B cell (primary cell): ENCODE results near the gene SYTL4. TPM values are rescaled to one million over a fixed set of nuclear protein-coding genes. Genes with fewer than 3 reads are reported as not detected.
A peak's percentile ranks its signal among the peaks of the same experiment; 100 is the strongest.

Experiments used
- ATAC-seq: fragments of 200-7000 bp; cut with Tn5 transposase; one replicate; pipeline ENCODE4 v1.10.0; 2021; ENCODE audit warnings: low read depth, mild to moderate bottlenecking, moderate number of reproducible peaks, moderate library complexity
- CTCF ChIA-PET: fragments of 350-600 bp; sonication (Branson Sonifier 250); formaldehyde crosslinking; loops from one replicate; lab custom pipeline; 2021; ENCODE audit warnings: antibody characterized with exemption, inconsistent platforms; lab: Charles Lee
- POLR2A ChIA-PET: fragments of 350-600 bp; sonication (Branson Sonifier 250); formaldehyde crosslinking; loops from one replicate; lab custom pipeline; 2021; ENCODE audit warnings: antibody characterized with exemption; lab: Charles Lee
- DNase-seq: peaks from one replicate; pipeline ENCODE4 v3.0.0; 2013
- H2AFZ ChIP-seq: 2 replicates; pipeline ENCODE4 v1.6.1; 2012; ENCODE audit warnings: mild to moderate bottlenecking, low read depth, low read length; ENCODE audit not compliant: insufficient read depth, poor library complexity, severe bottlenecking
- H3K27ac ChIP-seq, 2 donors: 1 replicate in 1 of 2; 2 replicates in 1 of 2; pipeline ENCODE4 v1.5.1; 2012 to 2013; ENCODE audit warnings: low read length in 2 of 2, mild to moderate bottlenecking in 2 of 2, moderate library complexity in 1 of 2
- H3K27me3 ChIP-seq, 4 experiments: fragments of 200-600 bp in 1 of 4; sonication (generic) in 1 of 4; replicated peaks in 1 of 4; 1 replicate in 2 of 4; 2 replicates in 2 of 4; pipeline versions ENCODE4 v1.6.1 to v1.7.0; 2013 to 2016; ENCODE audit warnings: low read length in 3 of 4, mild to moderate bottlenecking in 2 of 4, mixed read lengths in 1 of 4, moderate library complexity in 1 of 4; ENCODE audit not compliant: insufficient read depth in 4 of 4, control insufficient read depth in 3 of 4; ENCODE audit errors: control extremely low read depth in 1 of 4
- H3K36me3 ChIP-seq, 2 experiments: replicated peaks in 1 of 2; 1 replicate in 1 of 2; 2 replicates in 1 of 2; pipeline versions ENCODE4 v1.6.1 to v1.7.1; 2013; ENCODE audit warnings: low read length in 1 of 2; ENCODE audit not compliant: insufficient read depth in 2 of 2, control insufficient read depth in 1 of 2; ENCODE audit errors: control extremely low read depth in 1 of 2, extremely low read depth in 1 of 2
- H3K4me1 ChIP-seq, 2 donors: fragments of 200-600 bp in 1 of 2; sonication (generic) in 1 of 2; 1 replicate in 1 of 2; 2 replicates in 1 of 2; pipeline versions ENCODE4 v1.5.1 to v1.6.1; 2013 to 2017; ENCODE audit warnings: low read length in 2 of 2; ENCODE audit not compliant: control insufficient read depth in 2 of 2, insufficient read depth in 2 of 2
- H3K4me2 ChIP-seq: replicated peaks from 2 replicates; pipeline ENCODE3; 2012; ENCODE audit warnings: mild to moderate bottlenecking, low read depth, low read length; ENCODE audit not compliant: poor library complexity, severe bottlenecking
- H3K4me3 ChIP-seq, 5 experiments: fragments of 200-600 bp in 1 of 5; sonication (generic) in 1 of 5; 1 replicate in 3 of 5; 2 replicates in 2 of 5; pipeline versions ENCODE4 v1.5.1 to v1.7.0; 2011 to 2016; ENCODE audit warnings: low read length in 4 of 5, mild to moderate bottlenecking in 4 of 5, low read depth in 2 of 5, control low read depth in 1 of 5, moderate library complexity in 1 of 5; ENCODE audit not compliant: insufficient read depth in 1 of 5; ENCODE audit errors: control extremely low read depth in 1 of 5, extremely low read depth in 1 of 5
- H3K79me2 ChIP-seq: fragments of 200-600 bp; sonication (generic); one replicate; pipeline ENCODE4 v1.6.0; 2016; ENCODE audit warnings: low read length; ENCODE audit not compliant: control insufficient read depth, insufficient read depth
- H3K9ac ChIP-seq: fragments of 200-600 bp; sonication (generic); 2 replicates; pipeline ENCODE4 v1.6.1; 2017; ENCODE audit warnings: mild to moderate bottlenecking, low read length, moderate library complexity
- H3K9me3 ChIP-seq, 3 donors: one replicate each; pipeline versions ENCODE4 v1.6.1 to v1.7.1; 2013; ENCODE audit warnings: low read length in 2 of 3; ENCODE audit not compliant: control insufficient read depth in 2 of 3, insufficient read depth in 1 of 3; ENCODE audit errors: control extremely low read depth in 1 of 3
- H4K20me1 ChIP-seq: 2 replicates; pipeline ENCODE4 v1.6.0; 2012; ENCODE audit warnings: mild to moderate bottlenecking, low read length; ENCODE audit not compliant: insufficient read depth, control insufficient read depth, poor library complexity, severe bottlenecking
- H3K27ac Mint-ChIP-seq: one replicate; pipeline ENCODE4 v1.8.0; 2021; ENCODE audit warnings: mixed read lengths
- H3K27me3 Mint-ChIP-seq: one replicate; pipeline ENCODE4 v1.8.0; 2021; ENCODE audit warnings: mixed read lengths
- H3K4me1 Mint-ChIP-seq: one replicate; pipeline ENCODE4 v1.8.0; 2021; ENCODE audit warnings: mixed read lengths
- H3K4me3 Mint-ChIP-seq: one replicate; pipeline ENCODE4 v1.8.0; 2021; ENCODE audit warnings: mixed read lengths
- H3K9me3 Mint-ChIP-seq: one replicate; pipeline ENCODE4 v1.8.0; 2022; ENCODE audit warnings: mixed read lengths; ENCODE audit not compliant: insufficient read depth
- EZH2 ChIP-seq: IDR thresholded peaks from 2 replicates; pipeline ENCODE4 v1.6.1; 2012; ENCODE audit warnings: borderline replicate concordance, low read depth, mild to moderate bottlenecking, moderate library complexity, low read length; ENCODE audit not compliant: insufficient read depth, poor library complexity, severe bottlenecking
- WGBS: methylation state at CpG from one replicate; pipeline ENCODE4 v1.1.5; 2013; ENCODE audit warnings: missing lambda C conversion rate; ENCODE audit not compliant: insufficient coverage; 5-methylcytosine and 5-hydroxymethylcytosine counted together
- intact Hi-C: fragments of 100-400 bp; cut with micrococcal nuclease; formaldehyde crosslinking; loops from one replicate; pipeline ENCODE4 v1.10.0; 2022
- polyA plus RNA-seq: library from polyadenylated mRNA; depleted of rRNA; stranded (reverse); fragments of >200 nt; gene quantifications from 2 replicates; pipeline ENCODE4 v1.2.3, GENCODE V29; 2012
- total RNA-seq, 2 donors: library from RNA; stranded (reverse); fragments of 120-200 nt in 1 of 2; gene quantifications; 1 replicate in 1 of 2; 2 replicates in 1 of 2; pipeline versions ENCODE4 v1.2.3 to v1.2.4, GENCODE V29; 2013 to 2022
- TF ChIP-seq, protein P1 (sequence below): fragments of 200-600 bp; IDR thresholded peaks from one replicate; pipeline ENCODE4 v1.8.0; 2022; ENCODE audit warnings: antibody characterized with exemption, mild to moderate bottlenecking

Gene SYTL4
- total and polyA plus RNA-seq, 2 donors (not counting 1 experiment from before 2014, with no cell fraction given), result 0.16 TPM; not detected in 1

DNA sequence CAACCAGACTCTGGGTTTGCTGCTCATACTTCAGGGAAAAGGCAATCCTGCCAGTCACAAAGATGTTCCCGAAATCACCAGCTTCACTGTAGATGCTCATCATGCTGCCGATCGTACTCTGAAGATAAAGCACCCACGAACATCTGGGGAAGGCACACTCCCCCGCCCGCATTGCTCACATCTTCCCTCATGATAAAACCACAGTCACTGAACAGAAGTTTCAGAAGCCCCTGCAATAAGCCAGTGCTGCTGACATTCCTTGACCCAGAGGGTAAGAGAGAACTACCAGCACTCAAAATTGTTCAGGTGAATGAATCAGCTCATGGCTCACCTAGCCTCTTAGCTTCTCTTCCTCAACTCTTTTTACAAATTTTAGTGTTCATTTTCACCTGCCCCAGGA, 44.8 kb downstream of the SYTL4 start:
- no peaks in the 10 kb centered on the region for H3K9me3 ChIP-seq
- Mint-ChIP-seq H3K9me3 (no peaks in the 10 kb centered on the region), H3K4me3 (peak overlapping the region; percentile 30), H3K27ac (peak overlapping the region; percentile 54), H3K27me3 (no peaks in the 10 kb centered on the region), H3K4me1 (peaks cover 30% of the 10 kb centered on the region)
- H2AFZ ChIP-seq, result no peak overlapping the region
- TF ChIP-seq EZH2, result no peak
- TF ChIP-seq, protein P1, sequence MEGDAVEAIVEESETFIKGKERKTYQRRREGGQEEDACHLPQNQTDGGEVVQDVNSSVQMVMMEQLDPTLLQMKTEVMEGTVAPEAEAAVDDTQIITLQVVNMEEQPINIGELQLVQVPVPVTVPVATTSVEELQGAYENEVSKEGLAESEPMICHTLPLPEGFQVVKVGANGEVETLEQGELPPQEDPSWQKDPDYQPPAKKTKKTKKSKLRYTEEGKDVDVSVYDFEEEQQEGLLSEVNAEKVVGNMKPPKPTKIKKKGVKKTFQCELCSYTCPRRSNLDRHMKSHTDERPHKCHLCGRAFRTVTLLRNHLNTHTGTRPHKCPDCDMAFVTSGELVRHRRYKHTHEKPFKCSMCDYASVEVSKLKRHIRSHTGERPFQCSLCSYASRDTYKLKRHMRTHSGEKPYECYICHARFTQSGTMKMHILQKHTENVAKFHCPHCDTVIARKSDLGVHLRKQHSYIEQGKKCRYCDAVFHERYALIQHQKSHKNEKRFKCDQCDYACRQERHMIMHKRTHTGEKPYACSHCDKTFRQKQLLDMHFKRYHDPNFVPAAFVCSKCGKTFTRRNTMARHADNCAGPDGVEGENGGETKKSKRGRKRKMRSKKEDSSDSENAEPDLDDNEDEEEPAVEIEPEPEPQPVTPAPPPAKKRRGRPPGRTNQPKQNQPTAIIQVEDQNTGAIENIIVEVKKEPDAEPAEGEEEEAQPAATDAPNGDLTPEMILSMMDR, result no peak
- POLR2A ChIA-PET, result no interaction called here
- 0% methylated on average over 4 of the region's 6 CpGs for WGBS
- H3K4me1 ChIP-seq, result peaks cover 26 to 28% of the 10 kb centered on the region in 2 donors
- H3K27ac ChIP-seq, result peak overlapping the region; percentile 25 to 50
- CTCF ChIA-PET, result interaction anchor here (0.9 to 7.4 kb wide), 7 partner anchors 8 to 518 kb away, joined by 3 to 171 read pairs (median 4); no protein-coding TSS in a partner anchor
- peak overlapping the region; percentile 14 for H3K9ac ChIP-seq
- H3K4me3 ChIP-seq, result peak overlapping the region in 1 of 5 experiments; percentile 12
- H4K20me1 ChIP-seq, result no peaks in the 10 kb centered on the region
- H3K36me3 ChIP-seq, result no peaks in the 10 kb centered on the region
- H3K79me2 ChIP-seq, result no peaks in the 10 kb centered on the region
- peak overlapping the region; percentile 48 for H3K4me2 ChIP-seq
- intact Hi-C loops, result loop anchor here (2.0 kb wide), 1 partner anchor 600 kb away; no protein-coding TSS in a partner anchor
- no peaks in the 10 kb centered on the region for H3K27me3 ChIP-seq
- DNase-seq, result peak; percentile 33
- no peak for ATAC-seq

DNA sequence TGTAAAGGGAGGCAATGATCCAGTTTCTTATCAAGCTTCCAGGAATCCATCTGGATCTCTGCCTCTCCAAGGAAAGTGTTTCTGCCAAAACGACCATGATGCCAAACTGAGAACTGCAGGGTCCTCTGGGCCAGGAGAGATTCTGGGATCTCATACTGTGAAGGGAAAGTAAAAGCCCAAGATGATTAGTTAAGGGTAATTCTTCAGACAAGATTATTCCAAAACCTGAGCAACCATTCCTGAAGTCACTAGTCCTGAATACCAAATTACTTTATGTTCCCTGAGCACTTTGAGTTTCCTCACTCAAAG, 46.0 kb downstream of the SYTL4 start:
- peaks cover 26 to 28% of the 10 kb centered on the region in 2 donors for H3K4me1 ChIP-seq
- CTCF ChIA-PET, result interaction anchor here (1.4 to 7.4 kb wide), 4 partner anchors 13 to 174 kb away, joined by 4 to 171 read pairs (median 30); no protein-coding TSS in a partner anchor
- peaks cover 30% of the 10 kb centered on the region for H3K4me1 Mint-ChIP-seq

More for the DNA sequence above, 46.0 kb downstream of the SYTL4 start:
- no peaks in the 10 kb centered on the region for H3K9me3 Mint-ChIP-seq
- H2AFZ ChIP-seq, result no peak overlapping the region
- no CpG with 5 or more reads among the region's 1 CpG for WGBS
- intact Hi-C loops, result loop anchor here (1.0 to 2.0 kb wide), 3 partner anchors 82 to 601 kb away; no protein-coding TSS in a partner anchor
- H4K20me1 ChIP-seq, result no peaks in the 10 kb centered on the region
- H3K79me2 ChIP-seq, result no peaks in the 10 kb centered on the region
- no peak overlapping the region for H3K9ac ChIP-seq
- H3K9me3 ChIP-seq, result no peaks in the 10 kb centered on the region
- H3K4me2 ChIP-seq, result no peak overlapping the region
- no peak overlapping the region for H3K27ac ChIP-seq
- POLR2A ChIA-PET, result no interaction called here
- H3K4me3 Mint-ChIP-seq, result peak overlapping the region; percentile 32
- H3K27ac Mint-ChIP-seq, result no peak overlapping the region
- DNase-seq (no peak), ATAC-seq (no peak)
- no peaks in the 10 kb centered on the region for H3K27me3 Mint-ChIP-seq
- H3K36me3 ChIP-seq, result no peaks in the 10 kb centered on the region
- H3K27me3 ChIP-seq, result no peaks in the 10 kb centered on the region
- no peak overlapping the region for H3K4me3 ChIP-seq
- TF ChIP-seq, protein P1, result peak; percentile 33
- no peak for TF ChIP-seq EZH2
